ENCODE results near the gene PDRG1.

The PDRG1 gene

DNA sequence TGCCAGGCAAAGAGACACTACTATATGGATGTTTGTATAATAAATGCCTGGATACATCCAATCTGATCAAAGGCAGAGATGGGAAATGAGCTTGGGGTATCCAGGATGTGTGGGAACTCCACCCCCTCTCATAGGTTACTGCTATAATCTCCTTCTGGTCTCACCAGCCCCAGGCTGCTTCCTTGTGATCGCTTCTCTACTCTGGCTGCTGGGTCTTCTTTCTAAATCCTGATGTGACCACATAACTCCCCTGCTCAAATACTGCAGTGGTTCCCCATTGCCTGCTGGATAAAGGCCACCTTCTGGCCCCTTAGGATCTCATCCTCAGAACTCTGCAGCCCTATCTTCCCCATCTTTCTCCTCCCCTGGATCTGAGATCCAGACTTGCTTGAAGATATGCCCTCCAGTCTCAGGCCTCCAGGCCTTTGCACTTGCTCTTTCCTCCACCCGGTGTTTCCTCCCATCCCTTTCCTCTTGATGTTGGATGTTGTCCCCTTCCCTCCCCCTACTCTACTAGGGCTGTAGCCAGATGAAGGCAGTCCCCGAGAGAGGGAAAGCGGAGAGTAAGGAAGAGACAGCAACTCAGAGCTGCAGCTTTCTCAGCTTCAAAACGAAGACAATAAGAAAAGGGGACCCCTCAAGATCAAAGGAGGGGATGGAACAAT, 15.3 kb upstream of the PDRG1 start:
- no peaks in the 10 kb centered on the region for H3K9me3 ChIP-seq (ENCODE audit: control insufficient read depth, insufficient read depth, low read depth, low read length)
- peaks cover 81% of the 10 kb centered on the region for H3K27me3 ChIP-seq (ENCODE audit: control insufficient read depth, insufficient read depth, low read length)
- H3K4me3 ChIP-seq (ENCODE audit: low read depth, low read length) = peak overlapping the region; percentile 55
- H3K36me3 ChIP-seq (ENCODE audit: control insufficient read depth, insufficient read depth, low read length) = no peaks in the 10 kb centered on the region
- H3K4me1 ChIP-seq (ENCODE audit: control insufficient read depth, insufficient read depth, low read length) = 0 out of 2 replicates have a peak, but pooled peaks cover 4% of the 10 kb centered on the region
- no peak overlapping the region for H3K9ac ChIP-seq (ENCODE audit: low read length)
- H3K27ac ChIP-seq (ENCODE audit: low read depth, low read length) = no peak overlapping the region

DNA sequence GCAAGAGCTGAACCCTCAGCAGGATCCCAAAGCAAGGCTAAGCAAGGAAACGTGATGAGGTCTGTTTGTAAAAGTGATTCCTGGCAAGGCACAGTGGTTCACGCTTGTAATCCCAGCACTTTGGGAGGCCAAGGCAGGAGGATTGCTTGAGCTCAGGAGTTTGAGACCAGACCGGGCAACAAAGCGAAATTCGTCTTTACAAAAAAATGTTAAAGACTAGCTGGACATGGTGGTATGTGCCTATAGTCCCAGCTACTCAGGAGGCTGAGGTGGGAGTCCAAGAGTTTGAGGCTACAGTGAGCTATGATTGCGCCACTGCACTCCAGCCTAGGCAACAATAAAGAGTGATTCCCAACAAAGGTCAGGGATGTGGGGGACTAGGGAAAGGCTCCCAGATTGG, 12.0 kb upstream of the PDRG1 start:
- H3K27me3 ChIP-seq (ENCODE audit: control insufficient read depth, insufficient read depth, low read length) = peaks cover 78% of the 10 kb centered on the region
- no peak overlapping the region for H3K9ac ChIP-seq (ENCODE audit: low read length)
- H3K27ac ChIP-seq (ENCODE audit: low read depth, low read length) = no peak overlapping the region
- H3K4me3 ChIP-seq (ENCODE audit: low read depth, low read length) = no peak overlapping the region
- H3K36me3 ChIP-seq (ENCODE audit: control insufficient read depth, insufficient read depth, low read length) = no peaks in the 10 kb centered on the region
- H3K9me3 ChIP-seq (ENCODE audit: control insufficient read depth, insufficient read depth, low read depth, low read length) = no peaks in the 10 kb centered on the region
- 0 out of 2 replicates have a peak, but pooled peaks cover 4% of the 10 kb centered on the region for H3K4me1 ChIP-seq (ENCODE audit: control insufficient read depth, insufficient read depth, low read length)

DNA sequence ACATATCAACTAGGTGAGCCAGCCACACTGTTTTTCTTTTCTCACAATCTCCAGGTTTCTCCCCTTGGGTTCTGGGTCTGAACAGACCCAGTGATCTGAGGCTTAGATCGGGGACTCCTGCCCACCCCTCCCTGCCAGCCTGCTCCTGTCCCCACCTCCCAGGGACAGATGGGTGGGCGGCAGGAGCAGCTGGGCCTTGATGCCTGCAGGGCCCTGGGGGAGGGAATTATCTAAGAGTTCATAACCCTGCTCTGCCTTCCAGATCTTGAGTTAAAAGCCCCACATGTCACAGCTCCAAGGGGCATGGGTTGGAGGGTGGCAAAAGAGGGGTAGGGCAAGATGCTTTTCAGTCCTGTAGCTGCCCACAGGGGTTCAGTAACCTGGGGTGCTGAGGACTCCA, 10.9 kb upstream of the PDRG1 start:
- no peak overlapping the region for H3K9ac ChIP-seq (ENCODE audit: low read length)
- peaks cover 73% of the 10 kb centered on the region for H3K27me3 ChIP-seq (ENCODE audit: control insufficient read depth, insufficient read depth, low read length)
- H3K9me3 ChIP-seq (ENCODE audit: control insufficient read depth, insufficient read depth, low read depth, low read length) = no peaks in the 10 kb centered on the region
- H3K27ac ChIP-seq (ENCODE audit: low read depth, low read length) = no peak overlapping the region
- H3K4me3 ChIP-seq (ENCODE audit: low read depth, low read length) = no peak overlapping the region
- no peaks in the 10 kb centered on the region for H3K4me1 ChIP-seq (ENCODE audit: control insufficient read depth, insufficient read depth, low read length)
- no peaks in the 10 kb centered on the region for H3K36me3 ChIP-seq (ENCODE audit: control insufficient read depth, insufficient read depth, low read length)

DNA sequence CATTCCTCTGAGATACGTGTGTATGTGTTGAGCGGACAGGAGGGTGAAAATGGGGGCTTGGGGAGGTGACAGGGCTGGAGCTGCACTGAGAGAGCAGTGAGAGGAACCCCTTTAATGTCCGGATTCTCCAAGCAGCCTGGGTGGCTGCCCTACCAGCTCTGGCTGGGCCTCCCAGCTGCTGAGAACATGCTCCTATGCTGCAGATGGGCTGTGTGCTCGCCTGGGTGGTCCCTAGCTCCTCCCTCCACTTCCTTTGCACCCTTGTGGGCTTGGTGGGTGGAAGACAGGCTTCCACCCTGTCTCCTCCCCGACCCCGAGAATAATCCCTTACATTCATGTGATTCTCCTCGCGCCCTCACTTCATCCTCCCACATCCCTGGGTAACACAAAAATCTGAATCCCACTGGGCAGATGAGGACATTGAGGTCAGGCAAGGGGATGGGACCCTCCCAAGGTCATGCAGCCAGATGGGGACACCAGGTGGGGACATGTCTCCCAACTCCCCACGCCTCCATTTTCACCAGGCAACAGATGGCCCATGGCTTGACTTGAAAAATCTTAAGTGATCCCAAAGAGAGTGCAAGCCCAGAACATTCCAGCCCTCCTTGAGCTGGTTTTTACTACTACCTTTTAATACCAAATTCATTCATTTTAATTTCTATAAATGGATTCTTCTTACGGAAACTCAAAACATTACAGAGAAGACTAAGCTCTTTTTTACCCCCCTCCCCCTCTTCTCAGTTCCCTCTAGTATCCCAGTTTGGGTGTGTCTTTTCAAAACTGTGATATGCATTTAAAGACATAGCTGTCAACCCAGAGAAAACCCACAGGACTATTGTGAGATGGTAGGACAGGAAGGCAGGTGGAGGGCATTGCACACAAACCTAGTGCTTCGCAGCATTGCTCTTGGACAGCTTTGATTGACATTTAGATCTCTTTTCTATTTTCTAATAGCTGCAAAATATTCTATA, 5.0 kb upstream of the PDRG1 start:
- no peak overlapping the region for H3K4me3 ChIP-seq (ENCODE audit: low read depth, low read length)
- no peaks in the 10 kb centered on the region for H3K36me3 ChIP-seq (ENCODE audit: control insufficient read depth, insufficient read depth, low read length)
- H3K27me3 ChIP-seq (ENCODE audit: control insufficient read depth, insufficient read depth, low read length) = peaks cover 37% of the 10 kb centered on the region; the same call in 1 of the 2 replicates
- H3K9ac ChIP-seq (ENCODE audit: low read length) = no peak overlapping the region
- no peaks in the 10 kb centered on the region for H3K9me3 ChIP-seq (ENCODE audit: control insufficient read depth, insufficient read depth, low read depth, low read length)
- no peaks in the 10 kb centered on the region for H3K4me1 ChIP-seq (ENCODE audit: control insufficient read depth, insufficient read depth, low read length)
- H3K27ac ChIP-seq (ENCODE audit: low read depth, low read length) = no peak overlapping the region

DNA sequence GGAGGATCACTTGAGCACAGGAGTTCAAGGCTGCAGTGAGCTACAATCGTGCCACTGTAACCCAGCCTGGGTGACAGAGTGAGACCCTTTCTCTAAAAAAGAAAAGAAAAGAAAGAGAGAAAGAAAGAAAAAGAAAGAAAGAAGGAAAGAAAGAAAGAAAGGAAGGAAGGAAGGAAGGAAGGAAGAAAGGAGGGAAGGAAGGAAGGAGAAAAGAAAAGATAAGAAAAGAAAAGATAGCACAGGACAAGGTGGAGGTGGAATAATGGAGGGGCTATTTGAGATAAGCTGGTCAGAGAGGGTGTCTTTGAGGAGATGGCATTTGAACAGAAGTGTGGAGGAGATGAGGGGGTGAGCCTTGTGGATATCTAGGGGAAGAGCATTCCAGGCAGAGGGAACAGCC, 2.7 kb upstream of the PDRG1 start:
- H3K27me3 ChIP-seq (ENCODE audit: control insufficient read depth, insufficient read depth, low read length) = peaks cover 16% of the 10 kb centered on the region; the same call in 1 of the 2 replicates
- no peak overlapping the region for H3K9ac ChIP-seq (ENCODE audit: low read length)
- H3K4me3 ChIP-seq (ENCODE audit: low read depth, low read length) = no peak overlapping the region
- H3K27ac ChIP-seq (ENCODE audit: low read depth, low read length) = no peak overlapping the region
- H3K4me1 ChIP-seq (ENCODE audit: control insufficient read depth, insufficient read depth, low read length) = peaks cover 8% of the 10 kb centered on the region
- peaks cover 9% of the 10 kb centered on the region for H3K36me3 ChIP-seq (ENCODE audit: control insufficient read depth, insufficient read depth, low read length)
- H3K9me3 ChIP-seq (ENCODE audit: control insufficient read depth, insufficient read depth, low read depth, low read length) = no peaks in the 10 kb centered on the region

DNA sequence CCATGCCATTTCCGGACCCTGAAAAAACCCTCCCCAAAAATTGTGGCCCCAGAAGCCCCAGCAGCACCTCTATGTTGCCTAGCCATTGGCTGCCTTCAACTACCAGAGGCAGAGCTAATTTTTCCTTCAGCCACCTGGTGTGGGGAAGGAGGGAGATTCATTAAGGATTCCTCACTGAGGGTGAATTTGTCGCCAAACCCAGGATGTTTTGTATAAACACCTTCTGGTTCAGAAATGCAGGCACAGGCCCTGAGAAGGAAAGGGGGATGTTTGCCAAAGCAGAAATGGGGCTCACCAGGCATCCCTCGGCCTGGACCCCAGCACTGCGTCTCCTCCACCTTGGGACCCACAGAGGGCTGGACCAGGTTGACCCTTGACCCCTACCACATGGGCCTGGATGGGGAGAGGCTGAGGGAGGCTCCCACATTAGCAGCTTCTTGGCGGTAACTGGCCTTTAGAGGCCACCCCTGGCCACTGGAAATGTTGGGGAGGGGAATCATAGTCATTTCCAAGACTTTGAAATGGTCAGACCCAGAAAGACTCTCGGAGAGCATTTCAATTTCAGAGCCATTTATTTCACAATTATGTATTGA, 1.8 kb upstream of the PDRG1 start:
- Histone ChIP-seq H3K4me3 (ENCODE audit: low read depth, low read length) (no peak overlapping the region), H3K36me3 (ENCODE audit: control insufficient read depth, insufficient read depth, low read length) (peaks cover 16% of the 10 kb centered on the region), H3K27me3 (ENCODE audit: control insufficient read depth, insufficient read depth, low read length) (peaks cover 14% of the 10 kb centered on the region; the same call in 1 of the 2 replicates), H3K4me1 (ENCODE audit: control insufficient read depth, insufficient read depth, low read length) (peaks cover 8% of the 10 kb centered on the region), H3K27ac (ENCODE audit: low read depth, low read length) (no peak overlapping the region), H3K9me3 (ENCODE audit: control insufficient read depth, insufficient read depth, low read depth, low read length) (no peaks in the 10 kb centered on the region), H3K9ac (ENCODE audit: low read length) (no peak overlapping the region)

DNA sequence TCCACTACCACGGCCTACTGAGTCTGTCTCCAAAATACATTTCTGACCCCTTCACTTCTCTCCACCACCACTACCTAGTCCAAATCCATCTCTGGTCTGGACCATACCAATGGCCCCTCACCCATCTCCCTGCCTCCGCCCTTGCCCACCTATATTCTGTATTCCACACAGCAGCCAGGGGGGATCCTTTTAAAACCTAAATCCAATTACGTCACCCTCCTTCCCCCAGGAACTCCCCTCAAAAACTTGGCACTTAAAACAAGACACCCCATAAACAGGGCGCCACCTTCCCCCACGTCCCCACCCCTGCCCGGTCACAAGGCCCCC, 680 bp downstream of the PDRG1 start:
- Histone ChIP-seq H3K4me3 (ENCODE audit: low read depth, low read length) (peak overlapping the region; percentile 93), H3K27me3 (ENCODE audit: control insufficient read depth, insufficient read depth, low read length) (peaks cover 7% of the 10 kb centered on the region; the same call in 1 of the 2 replicates), H3K9me3 (ENCODE audit: control insufficient read depth, insufficient read depth, low read depth, low read length) (peaks cover 6% of the 10 kb centered on the region; the same call in 1 of the 2 replicates), H3K9ac (ENCODE audit: low read length) (peak overlapping the region; percentile 82), H3K36me3 (ENCODE audit: control insufficient read depth, insufficient read depth, low read length) (peaks cover 41% of the 10 kb centered on the region), H3K4me1 (ENCODE audit: control insufficient read depth, insufficient read depth, low read length) (peaks cover 8% of the 10 kb centered on the region), H3K27ac (ENCODE audit: low read depth, low read length) (peak overlapping the region; percentile 41)

DNA sequence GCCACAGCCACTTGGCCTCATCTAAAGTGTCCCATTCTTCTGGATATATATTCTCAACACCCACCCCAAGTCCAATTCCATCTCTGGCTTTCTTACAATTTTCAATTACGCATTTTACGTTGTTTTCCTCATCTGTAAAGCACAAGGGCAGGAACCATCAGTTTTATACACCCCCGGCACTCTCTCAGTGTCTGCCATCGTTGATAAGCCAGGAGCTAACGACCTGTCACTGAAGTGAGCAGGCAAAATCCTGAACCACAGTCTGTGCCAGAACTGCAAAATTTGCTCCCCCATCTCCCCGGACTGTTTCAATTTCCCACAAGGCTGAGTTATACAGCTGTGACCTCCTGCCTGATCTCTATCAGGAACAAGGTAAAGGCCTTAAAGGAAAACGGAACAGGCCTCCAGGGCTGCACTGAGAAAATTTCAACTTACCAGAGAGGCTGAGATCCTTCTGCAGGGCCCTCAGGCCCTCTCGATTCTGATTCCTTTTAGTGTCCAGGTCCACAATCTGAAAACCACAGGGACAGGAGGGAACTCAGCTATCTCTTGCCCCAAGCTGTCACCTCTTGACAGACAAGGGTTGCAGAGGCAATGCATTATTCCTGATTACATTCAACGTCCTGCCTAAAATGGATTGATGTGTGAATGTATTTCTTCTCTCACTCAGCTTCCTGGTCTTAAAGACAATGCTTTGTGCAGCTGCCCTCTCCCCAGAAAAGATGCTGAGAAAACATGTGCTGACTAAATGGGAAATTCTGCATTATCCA, 1.8 kb downstream of the PDRG1 start:
- H3K4me3 ChIP-seq (ENCODE audit: low read depth, low read length) = peak overlapping the region; percentile 93; the same call in 1 of the 2 replicates
- H3K36me3 ChIP-seq (ENCODE audit: control insufficient read depth, insufficient read depth, low read length) = peaks cover 52% of the 10 kb centered on the region
- no peak overlapping the region for H3K27ac ChIP-seq (ENCODE audit: low read depth, low read length)
- peaks cover 6% of the 10 kb centered on the region; the same call in 1 of the 2 replicates for H3K9me3 ChIP-seq (ENCODE audit: control insufficient read depth, insufficient read depth, low read depth, low read length)
- peaks cover 3% of the 10 kb centered on the region; the same call in 1 of the 2 replicates for H3K27me3 ChIP-seq (ENCODE audit: control insufficient read depth, insufficient read depth, low read length)
- H3K4me1 ChIP-seq (ENCODE audit: control insufficient read depth, insufficient read depth, low read length) = peaks cover 8% of the 10 kb centered on the region
- H3K9ac ChIP-seq (ENCODE audit: low read length) = peak overlapping the region; percentile 82

DNA sequence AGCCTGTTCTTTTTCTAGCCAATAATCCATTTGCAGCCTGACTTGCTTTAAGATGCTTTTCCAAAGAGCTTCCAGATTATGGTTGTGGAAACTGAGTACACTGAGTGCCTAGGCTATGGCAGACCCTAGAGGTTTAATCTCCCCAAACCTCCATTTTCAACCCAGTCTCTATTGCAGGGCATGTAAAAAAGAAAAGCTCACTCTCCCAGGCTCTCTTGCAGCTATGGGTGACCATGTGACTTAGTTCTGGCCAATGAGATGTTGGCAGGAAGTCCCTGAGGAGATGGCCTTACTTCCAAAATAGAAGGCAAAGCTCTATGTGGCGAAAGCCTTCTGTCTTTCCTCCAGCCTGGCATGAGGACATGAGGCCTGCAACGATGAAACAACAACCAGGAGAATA, 3.8 kb downstream of the PDRG1 start:
- Histone ChIP-seq H3K4me3 (ENCODE audit: low read depth, low read length) (no peak overlapping the region), H3K27ac (ENCODE audit: low read depth, low read length) (no peak overlapping the region), H3K27me3 (ENCODE audit: control insufficient read depth, insufficient read depth, low read length) (no peaks in the 10 kb centered on the region), H3K9ac (ENCODE audit: low read length) (no peak overlapping the region), H3K36me3 (ENCODE audit: control insufficient read depth, insufficient read depth, low read length) (peaks cover 66% of the 10 kb centered on the region), H3K9me3 (ENCODE audit: control insufficient read depth, insufficient read depth, low read depth, low read length) (peaks cover 6% of the 10 kb centered on the region; the same call in 1 of the 2 replicates), H3K4me1 (ENCODE audit: control insufficient read depth, insufficient read depth, low read length) (peaks cover 8% of the 10 kb centered on the region)

DNA sequence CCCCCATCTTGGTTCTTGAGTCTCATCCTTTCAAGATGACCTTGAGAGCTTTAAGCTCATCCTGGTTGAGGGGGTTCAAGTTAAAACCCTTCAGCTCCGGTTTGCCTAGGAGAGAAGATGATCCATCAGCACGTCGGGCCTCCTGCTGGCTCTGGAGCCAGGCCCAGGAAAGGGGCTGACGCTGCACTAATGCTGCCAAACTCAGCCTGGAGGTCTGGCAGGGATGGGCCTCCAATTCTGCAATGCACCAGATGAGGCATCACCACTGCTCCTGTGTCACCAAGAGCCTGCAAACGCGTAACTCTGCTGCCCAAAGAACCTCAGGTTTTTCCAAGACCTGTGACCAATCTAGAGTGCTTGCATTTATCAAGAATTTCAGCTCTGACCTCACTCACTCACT, 6.1 kb downstream of the PDRG1 start:
- Histone ChIP-seq H3K9ac (ENCODE audit: low read length) (no peak overlapping the region), H3K36me3 (ENCODE audit: control insufficient read depth, insufficient read depth, low read length) (peaks cover 66% of the 10 kb centered on the region), H3K27me3 (ENCODE audit: control insufficient read depth, insufficient read depth, low read length) (no peaks in the 10 kb centered on the region), H3K9me3 (ENCODE audit: control insufficient read depth, insufficient read depth, low read depth, low read length) (peaks cover 6% of the 10 kb centered on the region; the same call in 1 of the 2 replicates), H3K27ac (ENCODE audit: low read depth, low read length) (no peak overlapping the region), H3K4me3 (ENCODE audit: low read depth, low read length) (no peak overlapping the region), H3K4me1 (ENCODE audit: control insufficient read depth, insufficient read depth, low read length) (peaks cover 4% of the 10 kb centered on the region)
